Large intestine (tissue), 3 donors: ENCODE data around the gene IL17RE. TPM values are rescaled to one million over a fixed set of nuclear protein-coding genes. Genes with fewer than 3 reads are reported as not detected.
"Not testable (repeated sequence)": the region's sequence is repeated elsewhere in the genome, so short reads cannot be mapped to it uniquely, and the experiment has no call there.

Experiments
- DNase-seq, 2 donors: peaks; one replicate each; pipeline versions ENCODE4 v3.0.0 to v3.0.0-alpha.2; 2013
- H3K27ac ChIP-seq: one replicate; pipeline ENCODE4 v1.5.1; 2013; ENCODE audit warnings: low read length
- H3K27me3 ChIP-seq: 2 replicates; pipeline ENCODE4 v1.6.1; 2013; ENCODE audit warnings: low read length; ENCODE audit not compliant: control insufficient read depth, insufficient read depth
- H3K36me3 ChIP-seq: 2 replicates; pipeline ENCODE4 v1.6.1; 2013; ENCODE audit warnings: low read length; ENCODE audit not compliant: control insufficient read depth, insufficient read depth
- H3K4me1 ChIP-seq: one replicate; pipeline ENCODE4 v1.6.1; 2013; ENCODE audit warnings: low read length; ENCODE audit not compliant: control insufficient read depth, insufficient read depth
- H3K4me3 ChIP-seq: one replicate; pipeline ENCODE4 v1.5.1; 2013; ENCODE audit warnings: low read length
- H3K9me3 ChIP-seq: one replicate; pipeline ENCODE4 v1.6.1; 2013; ENCODE audit warnings: mild to moderate bottlenecking, low read depth, low read length, moderate library complexity; ENCODE audit not compliant: control insufficient read depth
- WGBS: methylation state at CpG from one replicate; pipeline ENCODE4 v1.1.5; 2013; ENCODE audit warnings: low lambda C conversion rate; ENCODE audit not compliant: insufficient coverage; 5-methylcytosine and 5-hydroxymethylcytosine counted together
- polyA plus RNA-seq: library from polyadenylated mRNA; unstranded; fragments of 120-200 nt; gene quantifications from one replicate; pipeline ENCODE4 v1.2.1, GENCODE V29; 2013

Gene IL17RE
- polyA plus RNA-seq, 1 donor: 60.9 TPM

GRCh38 chr3:9933561-9934234 is 31.1 kb downstream of the IL17RE start, which contains the start of gene CRELD1:
Gene CRELD1 (plus strand): TSS chr3:9933834. CDS start chr3:9934439, 605 bp downstream.
- peak within 1 kb of the TSS; percentile 82 for H3K4me3 ChIP-seq
- peaks cover 15% of the 10 kb centered on the region for H3K4me1 ChIP-seq
- H3K27ac ChIP-seq: peak within 1 kb of the TSS; percentile 94
- no peaks in the 10 kb centered on the region for H3K9me3 ChIP-seq
- peaks cover 30% of the 10 kb centered on the region for H3K36me3 ChIP-seq
- 0% methylated on average over 5 of the region's 50 CpGs for WGBS
- H3K27me3 ChIP-seq: no peaks in the 10 kb centered on the region
- peak; percentile 96 to 98 for DNase-seq

GRCh38 chr3:9934235-9934621 is 31.6 kb downstream of the IL17RE start:
- Histone ChIP-seq H3K4me3 (peak overlapping the region; percentile 82), H3K36me3 (peaks cover 30% of the 10 kb centered on the region), H3K27me3 (no peaks in the 10 kb centered on the region), H3K4me1 (peaks cover 15% of the 10 kb centered on the region), H3K9me3 (no peaks in the 10 kb centered on the region), H3K27ac (peak overlapping the region; percentile 94)
- DNase-seq: peak in 1 of 2 donors; percentile 22
- WGBS: no CpG with 5 or more reads among the region's 11 CpGs

DNA sequence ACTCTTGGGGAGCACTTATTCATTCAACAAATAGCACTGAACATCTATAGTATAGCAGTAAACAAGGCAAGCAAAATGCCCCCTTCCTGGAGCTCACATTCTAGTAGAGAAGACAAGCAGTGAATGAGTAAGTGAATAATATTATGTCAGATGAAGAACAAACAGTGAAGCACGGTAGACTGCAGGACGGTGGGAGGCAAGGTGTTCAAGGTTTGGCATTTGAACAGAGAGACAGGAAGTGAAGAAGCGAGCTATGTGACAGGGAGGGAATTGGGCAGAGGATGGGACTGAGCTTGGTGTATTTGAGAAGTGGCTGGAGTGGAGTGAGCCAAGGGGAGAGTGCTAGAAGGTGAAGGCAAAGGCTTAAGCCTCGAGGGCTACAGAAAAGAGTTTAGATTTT is 32.3 kb downstream of the IL17RE start:
- Histone ChIP-seq H3K27ac (no peak overlapping the region), H3K27me3 (no peaks in the 10 kb centered on the region), H3K9me3 (no peaks in the 10 kb centered on the region), H3K4me3 (peak overlapping the region; percentile 82), H3K4me1 (peaks cover 15% of the 10 kb centered on the region), H3K36me3 (peaks cover 24% of the 10 kb centered on the region)
- 56% methylated on average over 4 of the region's 4 CpGs for WGBS
- no peak for DNase-seq

DNA sequence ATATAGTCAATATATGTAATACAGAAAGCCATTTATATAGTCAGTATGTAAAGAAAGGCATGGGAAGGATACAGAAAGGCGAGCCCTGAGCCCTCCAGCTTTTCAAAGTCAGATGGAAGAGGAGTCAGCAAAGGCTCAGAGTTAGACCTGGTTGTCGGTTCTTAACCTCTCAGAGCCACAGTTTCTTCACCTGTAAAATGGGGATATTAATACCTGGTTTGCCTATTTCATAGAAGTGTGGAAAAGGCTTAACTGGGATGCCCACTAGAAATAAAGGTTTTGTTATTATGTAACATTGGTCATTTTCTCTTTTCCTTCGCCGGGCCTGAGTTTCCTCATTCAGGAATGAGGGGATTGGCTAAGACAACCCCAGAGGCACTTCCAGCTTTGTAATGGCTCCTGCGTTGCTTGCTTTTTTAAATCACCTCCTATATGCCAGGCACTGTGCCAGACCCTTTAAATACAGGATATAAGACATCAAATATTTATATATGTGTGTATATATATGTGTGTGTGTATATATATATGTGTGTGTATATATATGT is 33.4 kb downstream of the IL17RE start:
- Histone ChIP-seq H3K27me3 (no peaks in the 10 kb centered on the region), H3K9me3 (no peaks in the 10 kb centered on the region), H3K4me3 (no peak overlapping the region), H3K36me3 (peaks cover 19% of the 10 kb centered on the region), H3K27ac (no peak overlapping the region), H3K4me1 (peaks cover 15% of the 10 kb centered on the region)
- DNase-seq: no peak
- WGBS: no CpG with 5 or more reads among the region's 5 CpGs

DNA sequence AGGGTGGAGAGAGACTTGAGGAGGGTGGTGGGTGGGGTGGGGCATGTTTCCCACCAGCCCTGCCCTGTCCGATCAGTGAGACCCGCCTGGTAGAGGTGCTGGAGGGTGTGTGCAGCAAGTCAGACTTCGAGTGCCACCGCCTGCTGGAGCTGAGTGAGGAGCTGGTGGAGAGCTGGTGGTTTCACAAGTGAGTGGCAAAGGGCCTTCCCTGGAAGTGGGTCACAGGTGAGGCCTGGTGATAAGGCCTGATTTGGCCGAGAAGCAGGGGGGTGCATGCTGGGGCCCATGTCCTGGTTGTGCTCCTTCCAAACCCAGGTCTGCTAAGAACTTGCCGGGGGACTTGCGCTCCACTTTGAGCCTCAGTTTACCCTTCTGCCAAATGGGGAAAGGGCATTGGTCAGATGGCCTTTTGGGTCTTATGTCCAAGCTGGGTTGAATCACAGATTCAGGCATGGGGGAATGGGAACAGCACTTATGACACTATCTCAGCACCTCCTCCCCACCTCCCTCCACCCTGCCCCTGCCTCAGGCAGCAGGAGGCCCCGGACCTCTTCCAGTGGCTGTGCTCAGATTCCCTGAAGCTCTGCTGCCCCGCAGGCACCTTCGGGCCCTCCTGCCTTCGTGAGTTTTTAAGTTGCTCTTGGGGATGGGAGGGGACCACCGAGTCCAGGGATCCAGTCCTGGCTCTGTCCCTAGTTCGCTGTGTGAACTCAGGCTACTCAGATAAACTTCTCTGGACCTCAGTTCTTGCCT is 35.0 kb downstream of the IL17RE start:
- H3K4me1 ChIP-seq: peaks cover 15% of the 10 kb centered on the region
- WGBS: no CpG with 5 or more reads among the region's 13 CpGs
- no peak for DNase-seq
- H3K4me3 ChIP-seq: no peak overlapping the region
- no peak overlapping the region for H3K27ac ChIP-seq
- no peaks in the 10 kb centered on the region for H3K27me3 ChIP-seq
- peaks cover 26% of the 10 kb centered on the region for H3K36me3 ChIP-seq
- no peaks in the 10 kb centered on the region for H3K9me3 ChIP-seq

GRCh38 chr3:9938966-9939365 is 36.3 kb downstream of the IL17RE start:
- DNase-seq: no peak
- Histone ChIP-seq H3K27me3 (no peaks in the 10 kb centered on the region), H3K4me1 (peaks cover 15% of the 10 kb centered on the region), H3K36me3 (peaks cover 32% of the 10 kb centered on the region), H3K27ac (no peak overlapping the region), H3K9me3 (no peaks in the 10 kb centered on the region), H3K4me3 (no peak overlapping the region)
- WGBS: no CpG with 5 or more reads among the region's 2 CpGs

GRCh38 chr3:9939906-9940305 is 37.3 kb downstream of the IL17RE start:
- peaks cover 39% of the 10 kb centered on the region for H3K36me3 ChIP-seq
- DNase-seq, H3K4me3 ChIP-seq, H3K27ac ChIP-seq, H3K4me1 ChIP-seq, H3K9me3 ChIP-seq, H3K27me3 ChIP-seq: not testable (repeated sequence)
- no CpG with 5 or more reads among the region's 32 CpGs for WGBS

- no CpG with 5 or more reads among the region's 10 CpGs for WGBS
- Histone ChIP-seq H3K36me3 (peaks cover 39% of the 10 kb centered on the region), H3K4me3 (no peak overlapping the region), H3K27me3 (no peaks in the 10 kb centered on the region), H3K9me3 (no peaks in the 10 kb centered on the region), H3K4me1 (no peaks in the 10 kb centered on the region), H3K27ac (no peak overlapping the region)
- DNase-seq: no peak
These were observed 38.1 kb downstream of the IL17RE start for GRCh38 chr3:9940746-9941145.

DNA sequence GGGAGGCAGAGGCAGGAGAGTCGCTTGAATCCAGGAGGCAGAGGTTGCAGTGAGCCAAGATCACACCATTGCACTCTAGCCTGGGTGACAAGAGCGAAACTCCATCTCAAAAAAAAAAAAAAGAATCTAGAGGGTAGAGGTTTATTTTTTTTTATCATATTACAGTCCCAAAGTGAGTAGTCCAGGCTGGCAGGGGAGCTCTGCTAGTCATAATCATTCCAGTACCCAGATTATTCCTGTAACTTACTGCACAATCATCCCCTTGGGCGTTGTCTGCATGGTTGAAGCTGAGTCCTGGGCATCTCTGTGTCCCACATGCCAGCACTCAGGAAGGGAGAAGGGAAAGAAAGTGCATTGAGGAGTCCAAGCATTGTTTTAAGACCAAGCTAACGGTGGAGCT is 39.5 kb downstream of the IL17RE start:
- Histone ChIP-seq H3K4me3 (no peak overlapping the region), H3K4me1 (peaks cover 5% of the 10 kb centered on the region), H3K27me3 (no peaks in the 10 kb centered on the region), H3K9me3 (peaks cover under 1% of the 10 kb centered on the region), H3K27ac (no peak overlapping the region), H3K36me3 (peaks cover 37% of the 10 kb centered on the region)
- DNase-seq: no peak
- WGBS: no CpG with 5 or more reads among the region's 4 CpGs

DNA sequence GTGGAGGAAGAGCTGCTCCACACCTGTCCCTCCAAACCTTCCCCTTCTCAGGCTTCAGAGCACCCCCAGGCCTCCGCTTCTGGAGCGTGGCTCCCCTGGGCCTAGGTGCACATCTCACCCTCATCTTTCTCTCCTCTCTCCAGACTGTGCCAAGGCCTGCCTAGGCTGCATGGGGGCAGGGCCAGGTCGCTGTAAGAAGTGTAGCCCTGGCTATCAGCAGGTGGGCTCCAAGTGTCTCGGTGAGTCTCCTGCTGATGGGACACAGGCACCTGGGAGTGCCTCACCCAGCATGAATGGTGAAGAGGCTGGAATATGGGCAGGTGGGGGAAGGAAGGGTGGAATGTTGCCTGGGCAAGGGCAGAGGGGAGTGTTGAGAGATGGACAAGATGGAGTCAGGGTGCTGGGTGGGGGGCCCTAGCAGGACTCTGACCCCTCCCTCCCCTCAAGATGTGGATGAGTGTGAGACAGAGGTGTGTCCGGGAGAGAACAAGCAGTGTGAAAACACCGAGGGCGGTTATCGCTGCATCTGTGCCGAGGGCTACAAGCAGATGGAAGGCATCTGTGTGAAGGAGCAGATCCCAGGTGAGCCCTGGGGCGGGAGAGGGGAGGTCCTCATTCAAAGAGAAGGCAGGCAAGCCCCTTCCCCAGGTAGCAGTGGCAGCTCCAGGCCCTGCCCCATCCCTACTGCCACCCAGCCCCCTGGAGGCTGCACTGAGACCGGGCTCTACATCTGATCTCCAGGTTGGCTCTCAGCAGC is 40.5 kb downstream of the IL17RE start:
- H3K36me3 ChIP-seq: peaks cover 27% of the 10 kb centered on the region
- WGBS: no CpG with 5 or more reads among the region's 11 CpGs

More for the DNA sequence above, 40.5 kb downstream of the IL17RE start:
- Histone ChIP-seq H3K4me3 (no peak overlapping the region), H3K4me1 (peaks cover 5% of the 10 kb centered on the region), H3K27me3 (no peaks in the 10 kb centered on the region), H3K9me3 (peaks cover 6% of the 10 kb centered on the region), H3K27ac (no peak overlapping the region)
- DNase-seq: no peak
